Lung (tissue), 16 donors: ENCODE results near the gene OR14A16. TPM values are rescaled to one million over a fixed set of nuclear protein-coding genes. Genes with fewer than 3 reads are reported as not detected.

Experiments
- ATAC-seq: fragments of 200-7000 bp; cut with Tn5 transposase; one replicate; pipeline ENCODE4 v1.9.1; 2020; ENCODE audit warnings: moderate number of reproducible peaks; ENCODE audit not compliant: insufficient read depth, low FRiP score
- DNase-seq, 3 donors: peaks; one replicate each; pipeline ENCODE4 v3.0.0-alpha.2; 2013 to 2017
- H3K27ac ChIP-seq, 2 donors: one replicate each; pipeline ENCODE4 v1.5.1; 2013; ENCODE audit warnings: mild to moderate bottlenecking in 2 of 2, moderate library complexity in 2 of 2, control low read depth in 1 of 2, inconsistent platforms in 1 of 2, low read depth in 1 of 2, low read length in 1 of 2
- H3K27me3 ChIP-seq, 3 donors: one replicate each; pipeline ENCODE4 v1.5.1; 2013; ENCODE audit warnings: low read length in 2 of 3; ENCODE audit not compliant: control insufficient read depth in 3 of 3, insufficient read depth in 3 of 3
- H3K36me3 ChIP-seq, 4 donors: one replicate each; pipeline ENCODE4 v1.5.1; 2013; ENCODE audit warnings: low read length in 4 of 4, mild to moderate bottlenecking in 1 of 4, moderate library complexity in 1 of 4; ENCODE audit not compliant: control insufficient read depth in 4 of 4, insufficient read depth in 4 of 4
- H3K4me1 ChIP-seq, 5 donors: one replicate each; pipeline ENCODE4 v1.5.1; 2013; ENCODE audit warnings: low read length in 5 of 5, mild to moderate bottlenecking in 2 of 5, moderate library complexity in 1 of 5; ENCODE audit not compliant: control insufficient read depth in 5 of 5, insufficient read depth in 5 of 5
- H3K4me3 ChIP-seq: one replicate; pipeline ENCODE4 v1.5.1; 2013; ENCODE audit warnings: mild to moderate bottlenecking, control low read depth, moderate library complexity
- H3K9ac ChIP-seq, 2 donors: one replicate each; pipeline ENCODE4 v1.5.1; 2013; ENCODE audit warnings: low read length in 2 of 2, control low read depth in 1 of 2; ENCODE audit not compliant: insufficient read depth in 1 of 2
- H3K9me3 ChIP-seq, 4 donors: one replicate each; pipeline ENCODE4 v1.5.1; 2013; ENCODE audit warnings: low read length in 3 of 4, mild to moderate bottlenecking in 1 of 4, moderate library complexity in 1 of 4; ENCODE audit not compliant: control insufficient read depth in 4 of 4, insufficient read depth in 3 of 4
- WGBS, 2 donors: extraction: QIAGEN DNeasy Blood & Tissue Kit; methylation state at CpG; one replicate each; pipeline ENCODE4 v1.1.7; 2013; 5-methylcytosine and 5-hydroxymethylcytosine counted together
- long read RNA-seq, 5 donors: transcript quantifications; one replicate each; lab custom pipeline, GENCODE V29; 2026
- polyA plus RNA-seq, 2 donors: library from polyadenylated mRNA; stranded (reverse); fragments of 200-250 nt; gene quantifications; one replicate each; pipeline ENCODE4 v1.2.1, GENCODE V29; 2013
- total RNA-seq, 2 donors: library from RNA; depleted of rRNA in 1 of 2; stranded (reverse); fragments of >200 nt in 1 of 2; gene quantifications; one replicate each; pipeline ENCODE4 v1.2.1, GENCODE V29; 2014 to 2021
- TF ChIP-seq, protein P1 (sequence below): IDR thresholded peaks from 2 replicates; pipeline ENCODE4 v1.5.1; 2012; ENCODE audit warnings: mild to moderate bottlenecking; ENCODE audit errors: control extremely low read depth, extremely low read depth
- donor health status: control.
- donor health status: control.
- donor health status: Bipolar disorder and iron deficiency.
- donor health status: healthy.
- donor health status: DM: yes; HTN: yes; CAD: no.

The OR14A16 gene, protein sequence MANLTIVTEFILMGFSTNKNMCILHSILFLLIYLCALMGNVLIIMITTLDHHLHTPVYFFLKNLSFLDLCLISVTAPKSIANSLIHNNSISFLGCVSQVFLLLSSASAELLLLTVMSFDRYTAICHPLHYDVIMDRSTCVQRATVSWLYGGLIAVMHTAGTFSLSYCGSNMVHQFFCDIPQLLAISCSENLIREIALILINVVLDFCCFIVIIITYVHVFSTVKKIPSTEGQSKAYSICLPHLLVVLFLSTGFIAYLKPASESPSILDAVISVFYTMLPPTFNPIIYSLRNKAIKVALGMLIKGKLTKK
- total RNA-seq (not detected), polyA plus RNA-seq (not detected)
- long read RNA-seq, donor 1, result 0 reads
- long read RNA-seq, donor 2, result 0 reads
- long read RNA-seq, donor 3, result 0 reads
- long read RNA-seq, donor 4, result 0 reads
- long read RNA-seq, donor 5, result 0 reads

DNA sequence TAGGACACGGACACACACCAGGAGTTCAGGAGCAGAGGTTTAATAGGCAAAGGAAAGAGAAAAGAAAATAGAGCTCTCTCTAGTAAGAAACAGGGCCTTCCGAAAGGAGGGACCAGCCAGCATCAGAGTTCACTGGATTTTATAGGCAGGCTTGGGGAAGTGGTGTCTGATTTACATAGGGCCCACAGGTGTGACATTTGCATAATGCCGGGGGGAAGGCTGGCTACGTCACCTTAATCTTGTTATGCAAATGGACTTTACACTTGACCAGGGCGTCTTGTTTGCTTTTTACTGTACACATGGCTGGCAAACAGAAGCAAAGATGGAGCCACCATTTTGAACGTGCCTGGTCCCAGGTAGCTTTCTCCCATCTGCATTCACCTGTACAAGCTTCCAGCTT is at the start of gene OR14A16:
Gene OR14A16 (minus strand): TSS at position 97 of the 400 bp plus-strand sequence. CDS start 8,390 bp downstream, outside the sequence.
- no peak within 1 kb of the TSS for H3K27ac ChIP-seq
- no peak within 1 kb of the TSS for H3K9ac ChIP-seq
- no peaks in the 10 kb centered on the region for H3K4me1 ChIP-seq
- TF ChIP-seq, protein P1, sequence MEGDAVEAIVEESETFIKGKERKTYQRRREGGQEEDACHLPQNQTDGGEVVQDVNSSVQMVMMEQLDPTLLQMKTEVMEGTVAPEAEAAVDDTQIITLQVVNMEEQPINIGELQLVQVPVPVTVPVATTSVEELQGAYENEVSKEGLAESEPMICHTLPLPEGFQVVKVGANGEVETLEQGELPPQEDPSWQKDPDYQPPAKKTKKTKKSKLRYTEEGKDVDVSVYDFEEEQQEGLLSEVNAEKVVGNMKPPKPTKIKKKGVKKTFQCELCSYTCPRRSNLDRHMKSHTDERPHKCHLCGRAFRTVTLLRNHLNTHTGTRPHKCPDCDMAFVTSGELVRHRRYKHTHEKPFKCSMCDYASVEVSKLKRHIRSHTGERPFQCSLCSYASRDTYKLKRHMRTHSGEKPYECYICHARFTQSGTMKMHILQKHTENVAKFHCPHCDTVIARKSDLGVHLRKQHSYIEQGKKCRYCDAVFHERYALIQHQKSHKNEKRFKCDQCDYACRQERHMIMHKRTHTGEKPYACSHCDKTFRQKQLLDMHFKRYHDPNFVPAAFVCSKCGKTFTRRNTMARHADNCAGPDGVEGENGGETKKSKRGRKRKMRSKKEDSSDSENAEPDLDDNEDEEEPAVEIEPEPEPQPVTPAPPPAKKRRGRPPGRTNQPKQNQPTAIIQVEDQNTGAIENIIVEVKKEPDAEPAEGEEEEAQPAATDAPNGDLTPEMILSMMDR, result no peak
- 63 to 76% methylated on average over 6 of the region's 6 CpGs for WGBS, 2 donors
- ATAC-seq (no peak), DNase-seq (no peak)
- H3K27me3 ChIP-seq, result no peaks in the 10 kb centered on the region
- H3K4me3 ChIP-seq, result no peak within 1 kb of the TSS
- H3K36me3 ChIP-seq, result no peaks in the 10 kb centered on the region
- H3K9me3 ChIP-seq, result peaks cover 0 to 2% (median 0%) of the 10 kb centered on the region in 4 donors

DNA sequence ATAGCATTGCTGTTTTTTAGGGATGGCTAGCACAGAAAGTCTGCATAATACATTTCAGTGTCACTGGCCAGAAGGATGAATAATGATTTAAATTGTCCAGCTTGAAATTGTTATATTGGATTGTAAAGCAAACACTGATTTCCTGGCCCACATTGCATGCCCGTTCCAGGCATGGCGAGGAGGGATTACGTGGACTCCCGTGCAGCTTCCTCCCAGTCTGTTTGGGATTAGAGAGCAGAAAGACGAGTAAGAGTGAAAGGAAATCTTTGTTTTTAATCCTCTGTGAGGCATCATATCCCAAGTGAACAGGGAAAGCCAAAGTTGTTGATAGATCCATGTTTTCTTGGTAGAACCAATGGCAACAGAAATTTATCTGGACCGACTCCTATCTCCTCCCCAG is 41.5 kb upstream of the OR14A16 start:
- no peak overlapping the region for H3K27ac ChIP-seq
- DNase-seq (no peak), ATAC-seq (no peak)
- peaks cover 0 to 8% (median 3%) of the 10 kb centered on the region in 4 donors for H3K9me3 ChIP-seq
- no peaks in the 10 kb centered on the region for H3K36me3 ChIP-seq
- whole genome bisulfite sequencing, 2 donors, result 69 to 91% methylated on average over 6 of the region's 6 CpGs
- H3K9ac ChIP-seq, result no peak overlapping the region
- H3K4me1 ChIP-seq, result no peaks in the 10 kb centered on the region
- H3K4me3 ChIP-seq, result no peak overlapping the region
- no peaks in the 10 kb centered on the region for H3K27me3 ChIP-seq
- TF ChIP-seq, protein P1, result no peak

DNA sequence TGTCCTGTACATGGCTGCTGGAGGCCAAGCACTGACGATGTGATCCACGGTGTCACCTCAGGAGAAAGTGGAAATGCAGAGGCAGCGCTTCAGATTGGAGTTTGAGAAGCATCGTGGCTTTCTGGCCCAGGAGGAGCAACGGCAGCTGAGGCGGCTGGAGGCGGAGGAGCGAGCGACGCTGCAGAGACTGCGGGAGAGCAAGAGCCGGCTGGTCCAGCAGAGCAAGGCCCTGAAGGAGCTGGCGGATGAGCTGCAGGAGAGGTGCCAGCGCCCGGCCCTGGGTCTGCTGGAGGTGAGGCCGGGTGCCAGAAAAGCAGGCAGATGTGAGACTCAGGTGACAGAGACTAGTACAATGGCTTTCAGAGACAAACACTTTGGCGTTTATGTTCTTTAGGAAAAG is 40.7 kb upstream of the OR14A16 start:
- TF ChIP-seq, protein P1, result no peak

More for the DNA sequence above, 40.7 kb upstream of the OR14A16 start:
- no peak overlapping the region for H3K27ac ChIP-seq
- no peak for ATAC-seq
- WGBS, 2 donors, result 89% methylated on average over 17 of the region's 17 CpGs
- H3K36me3 ChIP-seq, result no peaks in the 10 kb centered on the region
- H3K4me3 ChIP-seq, result no peak overlapping the region
- H3K9me3 ChIP-seq, result peaks cover 0 to 2% (median 2%) of the 10 kb centered on the region in 4 donors
- no peaks in the 10 kb centered on the region for H3K4me1 ChIP-seq
- no peak for DNase-seq
- no peaks in the 10 kb centered on the region for H3K27me3 ChIP-seq
- no peak overlapping the region for H3K9ac ChIP-seq
